ENCODE results near the gene SLC24A5.

The SLC24A5 gene

DNA sequence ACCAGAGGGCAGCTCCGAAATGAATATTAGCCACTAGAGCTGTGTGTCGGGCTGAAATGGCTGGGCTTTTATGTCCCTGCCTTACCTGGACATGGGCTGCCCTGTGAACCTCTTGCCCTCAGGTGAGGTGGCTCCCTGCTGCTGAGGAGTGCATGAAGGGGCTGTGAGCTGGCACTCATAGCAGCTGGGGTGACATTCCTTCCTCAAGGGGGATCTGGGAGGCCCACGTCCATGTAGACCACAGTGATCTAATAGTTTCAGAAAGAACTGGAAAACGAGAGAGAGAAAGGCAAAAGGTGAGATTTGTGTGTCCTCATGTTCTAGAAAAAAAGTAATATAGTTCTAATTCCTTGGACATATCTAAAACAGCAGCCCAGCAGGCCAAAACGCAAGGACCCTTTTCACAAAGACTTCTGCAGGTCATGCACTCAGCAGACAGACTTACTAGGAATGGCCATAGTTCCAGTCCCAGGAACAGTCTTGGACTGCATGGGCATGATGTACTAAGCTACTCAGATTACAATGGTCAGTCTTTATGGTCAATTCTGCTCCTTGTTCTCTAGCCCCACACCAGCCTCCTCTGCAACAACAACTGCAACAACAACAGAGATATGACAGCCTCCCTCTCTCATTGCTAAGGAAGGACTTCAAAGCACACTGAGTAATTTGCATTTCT is 10.8 kb upstream of the SLC24A5 start:
- in situ Hi-C loops (cut with MboI; ENCODE audit: low sequenced_read_pairs) = no loop called here

DNA sequence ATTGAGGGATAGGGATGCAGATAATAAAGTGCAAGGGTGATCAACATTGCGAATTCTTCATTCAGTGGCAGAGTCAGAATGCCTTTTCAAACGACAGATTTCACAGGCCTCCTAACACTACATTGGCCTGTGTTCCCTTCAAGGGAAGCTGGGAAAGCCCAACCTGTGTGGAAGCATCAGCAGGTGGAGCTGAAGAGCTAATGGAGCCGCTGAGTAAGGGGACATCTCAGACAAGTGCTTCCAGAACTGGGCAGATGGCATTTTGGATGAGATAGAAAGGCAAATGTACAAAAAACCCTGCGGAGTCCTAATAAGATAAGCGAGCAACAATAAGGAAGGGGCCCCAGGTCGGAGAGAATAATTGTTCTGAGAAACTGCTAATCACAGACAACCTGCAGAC is 8.5 kb upstream of the SLC24A5 start:
- in situ Hi-C loops (cut with MboI; ENCODE audit: low sequenced_read_pairs) = no loop called here

DNA sequence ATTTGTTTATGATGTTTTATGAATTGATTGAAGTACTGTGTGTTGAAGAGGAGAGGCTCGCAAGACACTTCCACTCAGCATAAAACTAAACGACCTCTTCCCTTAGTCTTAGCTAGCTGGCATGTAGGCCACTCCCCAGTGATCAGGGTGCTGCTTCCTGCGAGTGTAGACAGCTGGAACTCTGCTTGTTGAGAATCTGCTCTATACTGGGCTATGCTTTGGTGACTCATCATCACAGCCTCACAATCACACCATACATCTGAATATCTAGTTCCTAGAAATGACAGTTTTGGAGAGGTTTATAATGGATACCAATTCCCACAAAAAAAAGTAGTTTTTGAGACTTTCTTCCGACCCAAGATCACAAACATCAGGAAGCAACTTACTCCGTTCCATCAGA is 1.5 kb upstream of the SLC24A5 start:
- in situ Hi-C loops (cut with MboI; ENCODE audit: low sequenced_read_pairs) = no loop called here

GRCh38 chr15:48121849-48122248 is 1.1 kb downstream of the SLC24A5 start:
- in situ Hi-C loops (cut with MboI; ENCODE audit: low sequenced_read_pairs) = no loop called here

GRCh38 chr15:48126667-48127355 is 6.0 kb downstream of the SLC24A5 start:
- in situ Hi-C loops (cut with MboI; ENCODE audit: low sequenced_read_pairs) = no loop called here

GRCh38 chr15:48131324-48131723 is 10.5 kb downstream of the SLC24A5 start:
- in situ Hi-C loops (cut with MboI; ENCODE audit: low sequenced_read_pairs) = no loop called here

GRCh38 chr15:48132874-48133273 is 12.1 kb downstream of the SLC24A5 start:
- in situ Hi-C loops (cut with MboI; ENCODE audit: low sequenced_read_pairs) = no loop called here

- in situ Hi-C loops (cut with MboI; ENCODE audit: low sequenced_read_pairs) = no loop called here
These were observed 23.1 kb downstream of the SLC24A5 start for GRCh38 chr15:48143856-48144255.

- in situ Hi-C loops (cut with MboI; ENCODE audit: low sequenced_read_pairs) = no loop called here
These were observed 24.1 kb downstream of the SLC24A5 start for GRCh38 chr15:48144889-48145288.

DNA sequence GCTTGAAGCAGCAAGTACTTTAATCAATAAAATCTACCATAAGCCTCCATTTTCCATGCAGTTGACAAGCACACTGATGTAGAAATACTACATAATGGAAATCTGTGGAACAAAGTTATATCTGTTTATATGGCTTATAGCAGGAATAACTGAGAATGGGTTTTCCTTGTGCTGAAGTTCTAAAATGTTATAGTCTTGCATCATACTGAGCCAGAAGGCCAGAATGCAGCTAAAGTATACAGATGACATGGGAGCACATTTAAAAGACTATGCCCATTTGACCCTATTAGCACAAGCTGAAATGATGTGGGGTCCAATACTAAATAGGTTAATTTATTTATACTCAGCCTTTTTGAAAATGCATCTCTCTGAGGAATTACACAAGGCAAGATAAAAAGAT is 25.1 kb downstream of the SLC24A5 start:
- in situ Hi-C loops (cut with MboI; ENCODE audit: low sequenced_read_pairs) = no loop called here

DNA sequence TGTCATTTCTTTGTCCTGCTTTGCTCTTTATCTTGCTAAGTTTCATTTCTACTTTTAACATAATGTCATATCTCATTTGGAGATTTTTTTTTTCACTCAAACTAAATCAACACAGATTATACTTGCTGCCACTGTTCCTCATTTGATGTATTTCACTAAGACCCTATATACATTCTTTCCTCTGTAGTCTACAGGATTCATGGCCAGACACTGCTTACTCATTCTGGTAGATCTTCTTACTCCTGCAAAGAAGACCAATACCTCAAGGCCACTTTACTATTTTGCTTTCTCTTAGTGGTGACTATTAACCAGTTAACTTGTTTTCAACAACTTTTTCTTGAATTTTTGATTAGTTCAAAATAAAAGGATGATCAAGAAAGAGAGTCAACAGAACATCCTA is 26.6 kb downstream of the SLC24A5 start:
- in situ Hi-C loops (cut with MboI; ENCODE audit: low sequenced_read_pairs) = no loop called here

- in situ Hi-C loops (cut with MboI; ENCODE audit: low sequenced_read_pairs) = no loop called here
These were observed 29.1 kb downstream of the SLC24A5 start for GRCh38 chr15:48149858-48150257.

GRCh38 chr15:48153526-48153925 is 32.7 kb downstream of the SLC24A5 start:
- in situ Hi-C loops (cut with MboI; ENCODE audit: low sequenced_read_pairs) = no loop called here

- in situ Hi-C loops (cut with MboI; ENCODE audit: low sequenced_read_pairs) = no loop called here
These were observed 47.8 kb downstream of the SLC24A5 start for GRCh38 chr15:48168616-48169015.

DNA sequence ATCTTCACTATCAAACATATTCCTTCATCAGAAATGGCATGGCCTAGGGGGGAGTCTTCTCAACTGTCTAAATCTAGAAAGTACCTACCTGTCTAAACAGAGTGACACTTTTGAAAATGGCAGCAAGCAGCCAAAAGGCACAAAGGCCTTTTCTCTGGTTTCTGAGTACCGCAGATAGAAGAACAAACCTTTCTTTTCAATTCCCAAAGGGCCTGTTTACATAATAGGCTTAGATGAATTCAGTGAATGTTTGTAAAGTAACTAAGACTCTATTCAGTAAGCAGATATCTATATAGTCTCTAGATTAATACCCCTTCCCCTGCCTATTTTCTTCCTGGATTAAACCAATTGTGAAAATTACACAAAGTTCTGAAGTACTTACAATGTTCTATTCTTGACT is 50.2 kb downstream of the SLC24A5 start:
- in situ Hi-C loops (cut with MboI; ENCODE audit: low sequenced_read_pairs) = no loop called here

DNA sequence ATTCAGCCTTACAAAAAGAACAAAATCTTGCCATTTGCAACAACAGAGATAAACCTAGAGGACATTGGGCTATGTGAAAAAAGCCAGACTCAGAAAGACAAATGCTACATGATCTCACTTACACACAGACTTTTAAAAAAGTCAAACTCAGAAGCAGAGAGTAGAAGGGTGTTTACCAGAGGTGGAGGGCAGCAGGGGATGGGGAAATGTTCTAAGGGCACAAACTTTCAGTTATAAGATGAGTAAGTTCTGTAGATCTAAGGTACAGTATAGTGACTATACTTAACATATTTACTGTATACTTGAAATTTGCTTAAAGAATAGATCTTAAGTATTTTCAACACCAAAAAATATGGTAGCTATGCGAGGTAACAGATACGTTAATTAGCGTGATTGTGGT is 54.3 kb downstream of the SLC24A5 start:
- in situ Hi-C loops (cut with MboI; ENCODE audit: low sequenced_read_pairs) = no loop called here

DNA sequence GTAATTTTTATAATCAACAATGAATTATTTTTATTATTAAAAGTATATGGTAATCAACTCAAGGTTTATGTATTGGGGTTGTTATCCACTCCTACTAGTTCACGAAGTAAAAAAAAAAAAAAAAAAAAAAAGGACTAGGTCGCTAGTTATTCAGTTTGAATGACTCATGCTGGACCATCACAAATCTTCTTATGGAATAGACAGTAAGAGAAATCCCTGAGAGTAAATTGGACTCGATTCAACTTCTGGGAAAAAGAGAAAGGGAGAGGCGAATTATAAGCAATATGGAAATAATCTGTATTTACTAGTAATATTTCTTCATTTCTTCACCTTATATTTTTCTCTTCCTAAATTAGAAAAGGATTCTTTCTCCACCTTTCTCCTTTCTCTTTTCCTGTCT is 55.3 kb downstream of the SLC24A5 start:
- in situ Hi-C loops (cut with MboI; ENCODE audit: low sequenced_read_pairs) = no loop called here

GRCh38 chr15:48176957-48177356 is 56.2 kb downstream of the SLC24A5 start:
- in situ Hi-C loops (cut with MboI; ENCODE audit: low sequenced_read_pairs) = no loop called here

DNA sequence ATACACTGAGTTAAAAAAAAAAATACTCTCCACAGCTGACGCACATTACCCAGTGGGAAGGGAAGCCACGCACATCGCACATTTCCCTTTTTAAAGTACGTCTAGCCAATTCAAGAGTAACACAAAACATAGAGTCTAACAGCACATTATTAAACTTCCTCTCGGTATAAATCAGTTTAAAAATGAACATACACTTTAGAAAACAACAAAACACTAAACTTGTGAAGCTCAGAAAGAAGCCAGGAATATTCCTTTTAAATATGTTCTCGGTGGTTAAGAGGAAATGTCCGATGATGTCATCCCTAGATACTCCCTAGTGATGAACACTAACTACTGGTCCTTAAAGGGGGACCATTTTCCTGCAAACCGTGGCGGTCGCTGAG is 56.6 kb downstream of the SLC24A5 start:
- in situ Hi-C loops (cut with MboI; ENCODE audit: low sequenced_read_pairs) = no loop called here

DNA sequence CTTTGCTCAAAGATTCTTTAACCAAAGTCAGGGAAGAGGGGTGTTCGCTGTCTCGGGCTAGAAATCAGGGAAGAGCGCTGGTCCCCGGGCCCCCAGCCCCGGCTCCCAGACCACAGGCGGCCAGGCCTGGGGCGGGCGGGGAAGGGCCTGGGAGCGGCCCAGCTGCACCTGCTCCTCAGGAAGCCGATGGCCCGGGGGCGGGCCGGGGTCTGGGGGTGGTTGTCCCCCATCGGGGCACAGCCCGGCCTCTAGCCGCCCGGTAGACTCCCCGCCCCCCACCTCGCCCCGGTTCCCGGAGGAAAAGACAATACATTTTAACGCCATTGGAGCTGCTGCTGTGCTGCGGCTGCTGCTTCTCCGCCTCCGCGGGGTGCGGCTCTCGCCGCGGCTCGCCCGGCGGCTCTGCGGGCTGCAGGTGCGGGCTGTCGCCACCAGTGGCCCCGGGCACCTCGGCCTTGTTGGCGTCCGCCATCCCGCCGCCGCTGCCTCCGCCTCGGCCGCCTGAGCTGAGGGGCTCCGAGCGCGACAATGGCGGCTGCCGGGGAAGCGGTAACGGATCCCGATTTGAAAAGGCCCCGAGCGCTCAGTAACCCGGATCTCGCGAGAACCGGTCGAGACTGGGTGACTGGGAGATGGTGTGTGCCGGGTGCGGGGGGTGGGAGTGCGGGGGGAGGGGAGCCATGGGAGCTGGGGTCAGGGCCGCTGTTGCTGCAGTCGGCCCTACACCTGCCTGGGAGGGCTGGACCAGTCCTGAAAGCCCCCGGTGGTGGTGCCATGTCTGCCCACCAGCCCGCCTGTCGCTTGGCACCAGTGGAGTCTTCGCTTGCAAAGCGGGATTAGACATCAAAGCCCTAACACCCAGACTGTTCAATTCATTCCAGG is 57.2 kb downstream of the SLC24A5 start, which contains the start of gene MYEF2:
Gene MYEF2, minus strand, starts transcription at position 530 of the 882 bp plus-strand sequence. Its CDS starts 58 bp downstream, at position 472.
- in situ Hi-C loops (cut with MboI; ENCODE audit: low sequenced_read_pairs) = no loop called here

GRCh38 chr15:48178648-48178931 is 57.8 kb downstream of the SLC24A5 start:
- in situ Hi-C loops (cut with MboI; ENCODE audit: low sequenced_read_pairs) = no loop called here

- in situ Hi-C loops (cut with MboI; ENCODE audit: low sequenced_read_pairs) = no loop called here
These were observed 62.0 kb downstream of the SLC24A5 start for GRCh38 chr15:48182749-48183148.

All from HL-60/S4 treated with phorbol 12-myristate 13-acetate at 8.2 ng/mL for 4 days and 3 days (cell line).